Measurements from ENCODE around the gene TTC8.

TTC8 gene

DNA sequence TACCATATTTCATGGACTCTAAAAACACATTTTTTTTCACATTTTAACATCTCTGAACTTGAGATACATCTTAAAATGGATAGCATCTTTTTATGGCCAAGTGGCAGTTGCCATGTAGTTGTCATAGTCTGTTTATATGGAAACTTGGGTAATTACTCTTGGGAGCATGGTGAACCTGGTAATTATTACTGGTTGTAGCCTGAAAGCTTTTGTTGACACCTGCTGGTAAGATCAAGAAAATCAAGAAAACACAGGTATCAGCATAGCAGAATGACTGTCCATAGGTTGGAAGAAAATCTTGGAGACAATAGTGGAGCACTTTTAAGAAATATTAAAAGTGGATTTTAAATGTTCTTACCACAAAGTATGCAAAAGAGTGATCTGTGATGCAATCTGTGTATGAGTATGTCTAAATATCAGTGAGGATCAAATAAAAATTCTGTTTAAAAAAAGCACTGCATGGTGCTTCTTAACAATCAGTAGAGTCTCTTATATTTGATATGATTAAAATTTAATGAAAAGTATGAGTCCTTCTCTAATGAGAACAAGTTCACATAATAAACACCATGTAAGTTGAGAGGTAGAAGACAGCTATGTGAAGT lies 44.2 kb downstream of the TTC8 start:
- TF ChIP-seq SIN3A (IDR thresholded peaks at IDR 0.05; ENCODE audit: borderline replicate concordance, insufficient read depth, low read length) (no peak), FOXP2 (optimal IDR thresholded peaks at IDR 0.05; ENCODE audit: borderline replicate concordance, extremely low read depth, extremely low read length, insufficient read depth) (no peak), TAF1 (IDR thresholded peaks at IDR 0.05; ENCODE audit: borderline replicate concordance, insufficient read depth, low read length) (no peak), POLR2AphosphoS5 (IDR thresholded peaks at IDR 0.05; ENCODE audit: low read depth, low read length) (no peak)
- TF ChIP-seq, protein P1, sequence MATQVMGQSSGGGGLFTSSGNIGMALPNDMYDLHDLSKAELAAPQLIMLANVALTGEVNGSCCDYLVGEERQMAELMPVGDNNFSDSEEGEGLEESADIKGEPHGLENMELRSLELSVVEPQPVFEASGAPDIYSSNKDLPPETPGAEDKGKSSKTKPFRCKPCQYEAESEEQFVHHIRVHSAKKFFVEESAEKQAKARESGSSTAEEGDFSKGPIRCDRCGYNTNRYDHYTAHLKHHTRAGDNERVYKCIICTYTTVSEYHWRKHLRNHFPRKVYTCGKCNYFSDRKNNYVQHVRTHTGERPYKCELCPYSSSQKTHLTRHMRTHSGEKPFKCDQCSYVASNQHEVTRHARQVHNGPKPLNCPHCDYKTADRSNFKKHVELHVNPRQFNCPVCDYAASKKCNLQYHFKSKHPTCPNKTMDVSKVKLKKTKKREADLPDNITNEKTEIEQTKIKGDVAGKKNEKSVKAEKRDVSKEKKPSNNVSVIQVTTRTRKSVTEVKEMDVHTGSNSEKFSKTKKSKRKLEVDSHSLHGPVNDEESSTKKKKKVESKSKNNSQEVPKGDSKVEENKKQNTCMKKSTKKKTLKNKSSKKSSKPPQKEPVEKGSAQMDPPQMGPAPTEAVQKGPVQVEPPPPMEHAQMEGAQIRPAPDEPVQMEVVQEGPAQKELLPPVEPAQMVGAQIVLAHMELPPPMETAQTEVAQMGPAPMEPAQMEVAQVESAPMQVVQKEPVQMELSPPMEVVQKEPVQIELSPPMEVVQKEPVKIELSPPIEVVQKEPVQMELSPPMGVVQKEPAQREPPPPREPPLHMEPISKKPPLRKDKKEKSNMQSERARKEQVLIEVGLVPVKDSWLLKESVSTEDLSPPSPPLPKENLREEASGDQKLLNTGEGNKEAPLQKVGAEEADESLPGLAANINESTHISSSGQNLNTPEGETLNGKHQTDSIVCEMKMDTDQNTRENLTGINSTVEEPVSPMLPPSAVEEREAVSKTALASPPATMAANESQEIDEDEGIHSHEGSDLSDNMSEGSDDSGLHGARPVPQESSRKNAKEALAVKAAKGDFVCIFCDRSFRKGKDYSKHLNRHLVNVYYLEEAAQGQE (IDR thresholded peaks at IDR 0.05; ENCODE audit: insufficient read depth in 1 of 2, low read depth in 2 of 2, low read length in 2 of 2): no peak

- no peak for TF ChIP-seq POLR2AphosphoS5 (IDR thresholded peaks at IDR 0.05; ENCODE audit: low read depth, low read length)
- TF ChIP-seq, protein P1 (IDR thresholded peaks at IDR 0.05; ENCODE audit: insufficient read depth in 1 of 2, low read depth in 2 of 2, low read length in 2 of 2): no peak
- no peak for TF ChIP-seq FOXP2 (optimal IDR thresholded peaks at IDR 0.05; ENCODE audit: borderline replicate concordance, extremely low read depth, extremely low read length, insufficient read depth)
- no peak for TF ChIP-seq TAF1 (IDR thresholded peaks at IDR 0.05; ENCODE audit: borderline replicate concordance, insufficient read depth, low read length)
- no peak for TF ChIP-seq SIN3A (IDR thresholded peaks at IDR 0.05; ENCODE audit: borderline replicate concordance, insufficient read depth, low read length)
These were observed 46.3 kb downstream of the TTC8 start for GRCh38 chr14:88870777-88871176.

GRCh38 chr14:88871429-88871828 lies 47.0 kb downstream of the TTC8 start:
- TF ChIP-seq, protein P1 (IDR thresholded peaks at IDR 0.05; ENCODE audit: insufficient read depth in 1 of 2, low read depth in 2 of 2, low read length in 2 of 2): no peak
- TF ChIP-seq TAF1 (IDR thresholded peaks at IDR 0.05; ENCODE audit: borderline replicate concordance, insufficient read depth, low read length) (no peak), SIN3A (IDR thresholded peaks at IDR 0.05; ENCODE audit: borderline replicate concordance, insufficient read depth, low read length) (no peak), POLR2AphosphoS5 (IDR thresholded peaks at IDR 0.05; ENCODE audit: low read depth, low read length) (no peak), FOXP2 (optimal IDR thresholded peaks at IDR 0.05; ENCODE audit: borderline replicate concordance, extremely low read depth, extremely low read length, insufficient read depth) (no peak)

DNA sequence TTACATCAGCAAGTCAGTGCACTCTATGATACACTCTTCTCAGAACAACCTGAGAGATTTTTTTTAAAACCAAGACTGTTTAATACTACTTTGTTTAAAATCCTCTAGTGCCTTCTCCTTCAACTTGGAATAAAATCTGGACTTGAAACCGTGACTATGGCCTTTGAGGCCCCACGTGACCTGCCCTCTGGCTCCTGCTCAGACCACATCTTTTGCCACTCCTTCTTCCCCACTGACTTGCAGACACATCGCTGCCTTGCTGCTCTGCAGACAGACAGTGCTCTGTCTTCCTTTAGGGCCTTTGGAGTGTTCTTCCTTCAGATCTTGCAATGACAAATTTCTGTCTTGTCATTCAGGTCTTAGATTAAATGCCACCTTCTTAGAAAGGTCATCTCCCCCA lies 48.5 kb downstream of the TTC8 start:
- TF ChIP-seq FOXP2 (optimal IDR thresholded peaks at IDR 0.05; ENCODE audit: borderline replicate concordance, extremely low read depth, extremely low read length, insufficient read depth) (no peak), SIN3A (IDR thresholded peaks at IDR 0.05; ENCODE audit: borderline replicate concordance, insufficient read depth, low read length) (no peak), POLR2AphosphoS5 (IDR thresholded peaks at IDR 0.05; ENCODE audit: low read depth, low read length) (no peak), TAF1 (IDR thresholded peaks at IDR 0.05; ENCODE audit: borderline replicate concordance, insufficient read depth, low read length) (no peak)
- TF ChIP-seq, protein P1 (IDR thresholded peaks at IDR 0.05; ENCODE audit: insufficient read depth in 1 of 2, low read depth in 2 of 2, low read length in 2 of 2): no peak

All from PFSK-1 (cell line).